MM.1S (cell line): ENCODE results near the gene PKHD1.

ENCODE experiments used
- DNase-seq: peaks from one replicate; pipeline ENCODE4 v3.0.0-alpha.2; 2015
- H2AFZ ChIP-seq: fragments of 300-600 bp; sonication (generic); 2 replicates; pipeline ENCODE4 v1.6.0; 2016; ENCODE audit warnings: antibody characterized with exemption, low read length
- H3F3A ChIP-seq: fragments of 300-600 bp; sonication (generic); 2 replicates; pipeline ENCODE4 v1.6.1; 2016; ENCODE audit warnings: mild to moderate bottlenecking, antibody characterized with exemption, low read length, moderate library complexity, mixed read lengths; ENCODE audit not compliant: insufficient read depth
- H3K27ac ChIP-seq: fragments of 300-600 bp; sonication (generic); 2 replicates; pipeline ENCODE4 v1.5.1; 2016; ENCODE audit warnings: mild to moderate bottlenecking, low read length
- H3K27me3 ChIP-seq: fragments of 300-600 bp; sonication (generic); replicated peaks from 2 replicates; pipeline ENCODE4 v1.6.0; 2016; ENCODE audit warnings: low read length; ENCODE audit not compliant: insufficient read depth
- H3K36me3 ChIP-seq: fragments of 300-600 bp; sonication (generic); replicated peaks from 2 replicates; pipeline ENCODE4 v1.6.1; 2016; ENCODE audit warnings: mild to moderate bottlenecking, low read length, mixed read lengths; ENCODE audit not compliant: insufficient read depth
- H3K4me1 ChIP-seq: fragments of 300-600 bp; sonication (generic); 2 replicates; pipeline ENCODE4 v1.6.1; 2016; ENCODE audit warnings: low read length, mixed read lengths
- H3K4me2 ChIP-seq: fragments of 300-600 bp; sonication (generic); 2 replicates; pipeline ENCODE4 v1.6.0; 2016; ENCODE audit warnings: low read depth, low read length
- H3K4me3 ChIP-seq: fragments of 300-600 bp; sonication (generic); 2 replicates; pipeline ENCODE4 v1.5.1; 2016; ENCODE audit warnings: low read length, mixed read lengths
- H3K79me2 ChIP-seq: fragments of 300-600 bp; sonication (generic); 2 replicates; pipeline ENCODE4 v1.6.1; 2016; ENCODE audit warnings: mixed run types, low read length, mixed read lengths
- H3K9ac ChIP-seq: fragments of 300-600 bp; sonication (generic); 2 replicates; pipeline ENCODE4 v1.6.1; 2016; ENCODE audit warnings: low read length, mixed read lengths
- H3K9me2 ChIP-seq: fragments of 300-600 bp; sonication (generic); replicated peaks from 2 replicates; pipeline ENCODE4 v1.6.1; 2016; ENCODE audit warnings: mild to moderate bottlenecking, low read length, mixed read lengths; ENCODE audit not compliant: insufficient read depth
- H3K9me3 ChIP-seq: fragments of 300-600 bp; sonication (generic); replicated peaks from 2 replicates; pipeline ENCODE4 v1.6.1; 2016; ENCODE audit warnings: mild to moderate bottlenecking, low read length, mixed read lengths; ENCODE audit not compliant: insufficient read depth
- H4K20me1 ChIP-seq: fragments of 300-600 bp; sonication (generic); 2 replicates; pipeline ENCODE4 v1.6.1; 2016; ENCODE audit warnings: mild to moderate bottlenecking, low read length, moderate library complexity, mixed read lengths; ENCODE audit not compliant: insufficient read depth
- CTCF ChIP-seq: fragments of 300-600 bp; sonication (generic); IDR thresholded peaks from 2 replicates; pipeline ENCODE4 v1.5.1; 2016; ENCODE audit warnings: antibody characterized with exemption, low read length, mixed read lengths
- EZH2 ChIP-seq: fragments of 300-600 bp; sonication (generic); optimal IDR thresholded peaks from 2 replicates; pipeline ENCODE3; 2017; ENCODE audit warnings: low read depth, mild to moderate bottlenecking, antibody characterized with exemption, low read length, mixed read lengths
- EZH2phosphoT487 ChIP-seq: fragments of 300-600 bp; sonication (generic); IDR thresholded peaks from 2 replicates; pipeline ENCODE4 v1.6.1; 2018; ENCODE audit warnings: antibody characterized with exemption, low read length

The PKHD1 gene

GRCh38 chr6:52014391-52014790, 73.0 kb downstream of the PKHD1 start:
- Histone ChIP-seq H3K4me2 (no peak overlapping the region), H4K20me1 (no peaks in the 10 kb centered on the region), H3K79me2 (no peaks in the 10 kb centered on the region), H3K36me3 (no peaks in the 10 kb centered on the region), H3K9me2 (no peaks in the 10 kb centered on the region), H2AFZ (no peak overlapping the region), H3F3A (no peaks in the 10 kb centered on the region), H3K9me3 (no peaks in the 10 kb centered on the region), H3K27ac (no peak overlapping the region), H3K9ac (no peak overlapping the region), H3K4me3 (no peak overlapping the region), H3K27me3 (no peaks in the 10 kb centered on the region), H3K4me1 (no peaks in the 10 kb centered on the region)
- DNase-seq, result no peak
- no peak for TF ChIP-seq EZH2
- no peak for TF ChIP-seq EZH2phosphoT487
- no peak for TF ChIP-seq CTCF

GRCh38 chr6:52013035-52013434, 74.4 kb downstream of the PKHD1 start:
- Histone ChIP-seq H3K79me2 (no peaks in the 10 kb centered on the region), H3K9me3 (no peaks in the 10 kb centered on the region), H3K27ac (no peak overlapping the region), H4K20me1 (no peaks in the 10 kb centered on the region), H3K4me1 (no peaks in the 10 kb centered on the region), H3K9ac (no peak overlapping the region), H3K27me3 (no peaks in the 10 kb centered on the region), H3K4me2 (no peak overlapping the region), H3K36me3 (no peaks in the 10 kb centered on the region), H3K9me2 (no peaks in the 10 kb centered on the region), H3K4me3 (no peak overlapping the region), H2AFZ (no peak overlapping the region), H3F3A (no peaks in the 10 kb centered on the region)
- no peak for TF ChIP-seq EZH2phosphoT487
- no peak for DNase-seq

GRCh38 chr6:52012582-52012981, 74.8 kb downstream of the PKHD1 start:
- Histone ChIP-seq H3K4me2 (no peak overlapping the region), H3K36me3 (no peaks in the 10 kb centered on the region), H3K27me3 (no peaks in the 10 kb centered on the region), H4K20me1 (no peaks in the 10 kb centered on the region), H3K9me2 (no peaks in the 10 kb centered on the region), H3K79me2 (no peaks in the 10 kb centered on the region), H3K9me3 (no peaks in the 10 kb centered on the region), H3K4me3 (no peak overlapping the region), H3K9ac (no peak overlapping the region), H3K27ac (no peak overlapping the region), H3K4me1 (no peaks in the 10 kb centered on the region), H2AFZ (no peak overlapping the region), H3F3A (no peaks in the 10 kb centered on the region)
- TF ChIP-seq EZH2phosphoT487 (no peak), CTCF (no peak), EZH2 (no peak)
- no peak for DNase-seq

GRCh38 chr6:52010806-52011205, 76.6 kb downstream of the PKHD1 start:
- no peaks in the 10 kb centered on the region for H3K79me2 ChIP-seq
- H3K27me3 ChIP-seq, result no peaks in the 10 kb centered on the region
- H3K27ac ChIP-seq, result no peak overlapping the region
- H3K9me3 ChIP-seq, result no peaks in the 10 kb centered on the region
- H3K9ac ChIP-seq, result no peak overlapping the region
- no peaks in the 10 kb centered on the region for H3K36me3 ChIP-seq
- H3K4me1 ChIP-seq, result no peaks in the 10 kb centered on the region
- no peaks in the 10 kb centered on the region for H4K20me1 ChIP-seq
- H3K4me3 ChIP-seq, result no peak overlapping the region
- no peak for TF ChIP-seq EZH2phosphoT487
- TF ChIP-seq EZH2, result no peak
- no peak for TF ChIP-seq CTCF
- H3F3A ChIP-seq, result no peaks in the 10 kb centered on the region
- H3K9me2 ChIP-seq, result no peaks in the 10 kb centered on the region
- H2AFZ ChIP-seq, result no peak overlapping the region
- no peak overlapping the region for H3K4me2 ChIP-seq
- no peak for DNase-seq
